MCF 10A (cell line): ENCODE measurements around the gene HMGCS2. TPM values are rescaled to one million over a fixed set of nuclear protein-coding genes. Genes with fewer than 3 reads are reported as not detected.

ENCODE experiments used
- BruUV-seq: library from RNA; stranded (reverse); fragments of 400-500 nt; replicated peaks from 2 replicates; lab custom pipeline; 2021; lab: Mats Ljungman, UMichigan
- CTCF ChIA-PET: fragments of 300-600 bp; sonication (Branson Sonifier 250); formaldehyde crosslinking; extraction: SDS; loops from one replicate; lab custom pipeline; 2021; ENCODE audit warnings: antibody characterized with exemption, inconsistent platforms; lab: Yijun Ruan, JAX
- POLR2A ChIA-PET: fragments of 300-600, 350-650 bp; sonication (Branson Sonifier 250); formaldehyde crosslinking; extraction: SDS; loops from one replicate; lab custom pipeline; 2020; ENCODE audit warnings: antibody characterized with exemption, inconsistent platforms; lab: Yijun Ruan, JAX
- DNase-seq: peaks from one replicate; pipeline ENCODE4 v3.0.0-alpha.2; 2018; ENCODE audit not compliant: unreplicated experiment
- H3K27ac Mint-ChIP-seq: one replicate; pipeline ENCODE4 v1.8.0; 2022; ENCODE audit warnings: mild to moderate bottlenecking, low read depth, mixed read lengths; ENCODE audit not compliant: unreplicated experiment
- H3K27me3 Mint-ChIP-seq: one replicate; pipeline ENCODE4 v1.8.0; 2022; ENCODE audit warnings: mixed read lengths; ENCODE audit not compliant: insufficient read depth, unreplicated experiment
- H3K36me3 Mint-ChIP-seq: one replicate; pipeline ENCODE4 v1.8.0; 2022; ENCODE audit warnings: mild to moderate bottlenecking, moderate library complexity, mixed read lengths; ENCODE audit not compliant: insufficient read depth, unreplicated experiment
- H3K4me1 Mint-ChIP-seq: one replicate; pipeline ENCODE4 v1.8.0; 2022; ENCODE audit warnings: mixed read lengths; ENCODE audit not compliant: insufficient read depth, unreplicated experiment
- H3K4me3 Mint-ChIP-seq: one replicate; pipeline ENCODE4 v1.8.0; 2022; ENCODE audit warnings: mild to moderate bottlenecking, moderate library complexity, mixed read lengths; ENCODE audit not compliant: unreplicated experiment
- H3K9me3 Mint-ChIP-seq: one replicate; pipeline ENCODE4 v1.8.0; 2022; ENCODE audit warnings: mixed read lengths; ENCODE audit not compliant: unreplicated experiment
- CTCF ChIP-seq: fragments of 200-600 bp; IDR thresholded peaks from one replicate; pipeline ENCODE4 v1.8.0; 2022; ENCODE audit warnings: antibody characterized with exemption, mild to moderate bottlenecking; ENCODE audit not compliant: unreplicated experiment
- intact Hi-C: fragments of 100-400 bp; cut with micrococcal nuclease; formaldehyde crosslinking; loops from 2 replicates; pipeline ENCODE4 v1.14.1; 2022
- total RNA-seq: library from RNA; stranded (reverse); gene quantifications from 2 replicates; pipeline ENCODE4 v1.2.3, GENCODE V29; 2022

HMGCS2 gene
- total RNA-seq, 1 experiment from 2014 or later, result not detected

DNA sequence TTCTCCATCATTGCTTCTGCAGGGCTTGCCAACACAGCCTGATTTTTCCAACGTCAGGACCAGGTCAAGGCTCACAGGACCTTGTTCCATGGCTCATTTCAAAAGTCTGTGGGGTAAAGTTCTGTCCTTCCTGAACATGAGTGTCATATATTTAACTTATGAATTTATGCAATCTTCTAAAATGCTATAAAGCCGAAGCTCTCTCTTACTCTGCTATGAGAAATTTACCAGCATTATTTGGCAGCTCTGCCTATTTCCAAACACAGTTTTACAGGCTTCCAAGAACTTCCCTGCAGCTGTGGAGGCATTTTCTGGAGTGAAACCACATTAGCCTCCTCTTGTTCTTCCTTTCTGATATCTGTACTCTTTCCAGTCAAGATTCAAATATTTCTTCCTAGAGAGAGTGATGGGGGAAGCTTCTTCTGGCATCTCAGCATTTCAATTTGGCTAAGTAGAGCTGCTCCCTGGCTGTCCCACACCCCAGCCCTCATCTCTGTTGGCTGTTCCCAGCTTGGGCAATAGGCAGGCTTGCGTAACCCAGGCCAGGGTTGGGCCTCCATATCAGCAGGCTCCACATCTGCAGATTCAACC, 15.6 kb upstream of the HMGCS2 start:
- no TSS peak for BruUV-seq
- ChIA-PET CTCF (interaction anchor here (0.8 to 1.4 kb wide), 4 partner anchors 25 to 50 kb away, joined by 3 read pairs; no protein-coding TSS in a partner anchor), POLR2A (interaction anchor here (1.2 kb wide), 1 partner anchor 203 kb away, joined by 3 read pairs; no protein-coding TSS in a partner anchor)
- no peak overlapping the region for H3K4me3 Mint-ChIP-seq
- H3K9me3 Mint-ChIP-seq, result no peaks in the 10 kb centered on the region
- H3K27me3 Mint-ChIP-seq, result peaks cover 15% of the 10 kb centered on the region
- intact Hi-C loops, result no loop called here
- DNase-seq, result peak; percentile 72
- no peak overlapping the region for H3K27ac Mint-ChIP-seq
- TF ChIP-seq CTCF, result no peak
- H3K36me3 Mint-ChIP-seq, result no peaks in the 10 kb centered on the region
- H3K4me1 Mint-ChIP-seq, result peaks cover 30% of the 10 kb centered on the region

DNA sequence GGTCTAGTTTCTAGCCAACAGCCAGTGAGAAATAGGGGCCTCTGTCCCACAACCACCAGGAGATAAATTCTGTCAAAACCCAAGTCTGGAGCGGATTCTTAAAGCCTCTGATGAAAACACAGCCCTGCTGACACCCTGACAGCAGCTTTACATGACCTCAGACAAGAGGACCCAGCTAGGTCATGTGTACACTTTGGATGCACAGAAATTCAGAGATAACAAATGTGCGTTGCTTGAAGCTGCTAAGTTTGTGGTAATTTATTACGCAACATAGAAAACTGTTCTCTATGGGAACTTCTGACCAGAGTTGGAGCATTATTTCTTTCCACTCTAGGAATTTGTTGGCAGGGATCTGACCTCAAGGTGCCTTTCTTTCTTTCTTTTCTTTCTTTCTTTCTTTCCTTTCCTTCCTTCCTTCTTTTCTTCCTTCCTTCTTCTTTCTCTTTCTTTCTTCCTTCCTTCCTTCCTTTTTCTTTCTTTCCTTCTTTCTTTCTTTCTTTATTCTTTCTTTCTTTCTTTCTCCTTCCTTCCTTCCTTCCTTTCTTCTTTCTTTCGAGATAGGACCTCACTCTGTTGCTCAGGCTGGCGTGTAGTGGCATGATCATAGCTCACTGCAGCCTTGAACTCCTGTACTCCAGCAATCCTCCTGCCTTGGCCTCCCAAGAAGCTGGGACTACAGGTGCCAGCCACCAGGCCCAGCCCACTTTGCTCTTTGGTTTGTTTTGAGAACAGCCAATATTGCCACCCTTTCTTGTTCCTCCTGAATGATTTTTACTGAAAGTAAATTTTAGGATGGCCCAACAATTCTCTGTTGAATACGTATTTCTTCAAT, 14.9 kb upstream of the HMGCS2 start:
- Mint-ChIP-seq H3K27ac (no peak overlapping the region), H3K9me3 (no peaks in the 10 kb centered on the region), H3K36me3 (no peaks in the 10 kb centered on the region), H3K27me3 (peaks cover 17% of the 10 kb centered on the region), H3K4me1 (peaks cover 30% of the 10 kb centered on the region), H3K4me3 (no peak overlapping the region)
- DNase-seq, result peak; percentile 37
- no TSS peak for BruUV-seq
- ChIA-PET POLR2A (interaction anchor here (1.2 kb wide), 1 partner anchor 204 kb away, joined by 3 read pairs; no protein-coding TSS in a partner anchor), CTCF (interaction anchor here (0.6 to 1.4 kb wide), 5 partner anchors 25 to 153 kb away, joined by 3 read pairs; no protein-coding TSS in a partner anchor)
- TF ChIP-seq CTCF, result no peak
- intact Hi-C loops, result no loop called here

DNA sequence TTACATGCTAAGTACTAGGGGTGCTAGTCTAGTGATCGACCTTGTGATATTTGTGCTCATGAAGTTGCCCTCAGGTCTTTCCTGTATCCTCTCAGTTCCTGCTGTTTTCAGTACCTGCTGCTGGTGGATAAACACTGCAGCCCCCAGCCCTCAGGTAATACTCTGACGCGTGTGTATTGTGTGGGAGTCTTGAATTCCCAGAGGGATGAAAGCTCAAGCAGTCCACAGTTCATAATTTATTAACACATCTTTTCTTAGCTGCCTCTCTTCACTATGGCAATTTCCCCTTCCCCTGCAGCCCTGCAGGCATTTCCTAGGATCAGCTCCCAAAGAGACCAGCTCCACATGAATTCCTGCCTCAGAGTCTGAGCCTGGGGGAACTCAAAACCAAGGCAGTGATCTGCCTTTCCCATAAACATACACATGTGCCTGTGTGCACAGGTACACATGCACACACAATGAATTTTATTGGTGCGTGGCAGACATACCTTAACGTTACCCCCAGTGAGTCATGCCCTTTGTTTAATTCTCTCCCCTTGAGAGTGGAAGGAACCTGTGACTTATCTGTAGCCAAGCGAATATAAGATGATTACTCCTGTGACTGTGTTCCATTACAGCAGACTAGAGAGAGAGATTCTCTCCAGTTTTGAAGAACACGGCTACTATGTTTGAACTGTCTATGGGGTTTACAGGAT, 14.1 kb upstream of the HMGCS2 start:
- H3K27me3 Mint-ChIP-seq, result peaks cover 17% of the 10 kb centered on the region
- no peak overlapping the region for H3K4me3 Mint-ChIP-seq
- DNase-seq, result peak; percentile 51
- H3K36me3 Mint-ChIP-seq, result no peaks in the 10 kb centered on the region
- TF ChIP-seq CTCF, result no peak
- no TSS peak for BruUV-seq
- ChIA-PET POLR2A (interaction anchor here (0.6 kb wide), 1 partner anchor 14 kb away, joined by 3 read pairs; no protein-coding TSS in a partner anchor), CTCF (interaction anchor here (0.6 kb wide), 1 partner anchor 154 kb away, joined by 3 read pairs; no protein-coding TSS in a partner anchor)
- intact Hi-C loops, result no loop called here
- H3K27ac Mint-ChIP-seq, result no peak overlapping the region
- peaks cover 29% of the 10 kb centered on the region for H3K4me1 Mint-ChIP-seq
- no peaks in the 10 kb centered on the region for H3K9me3 Mint-ChIP-seq
